Heart left ventricle (tissue), 16 donors: ENCODE results near the gene ETFB. TPM values are rescaled to one million over a fixed set of nuclear protein-coding genes. Genes with fewer than 3 reads are reported as not detected.

Experiments used
- ATAC-seq, 4 donors: fragments of 200-7000 bp; cut with Tn5 transposase; one replicate each; pipeline ENCODE4 v1.9.1; 2020 to 2022; ENCODE audit warnings: moderate library complexity in 4 of 4, mild to moderate bottlenecking in 3 of 4, moderate number of reproducible peaks in 1 of 4
- DNase-seq, 5 donors: peaks; one replicate each; pipeline ENCODE4 v3.0.0-alpha.2; 2020
- H3K27ac ChIP-seq, 12 donors: fragments of 200-600 bp; sonication (generic) in 4 of 12; one replicate each; pipeline versions ENCODE4 v1.5.0 to v1.8.0; 2016 to 2022; ENCODE audit warnings: mild to moderate bottlenecking in 2 of 12
- H3K27me3 ChIP-seq, 9 donors: fragments of 200-600 bp; sonication (generic) in 2 of 9; one replicate each; pipeline versions ENCODE4 v1.5.1 to v1.8.0; 2016 to 2022; ENCODE audit warnings: mild to moderate bottlenecking in 3 of 9
- H3K36me3 ChIP-seq, 9 donors: fragments of 200-600 bp; sonication (generic) in 2 of 9; one replicate each; pipeline versions ENCODE4 v1.5.0 to v1.8.0; 2018 to 2022; ENCODE audit warnings: mild to moderate bottlenecking in 2 of 9
- H3K4me1 ChIP-seq, 12 donors: fragments of 200-600 bp; sonication (generic) in 4 of 12; one replicate each; pipeline versions ENCODE4 v1.5.0 to v1.8.0; 2016 to 2022; ENCODE audit warnings: mild to moderate bottlenecking in 3 of 12
- H3K4me3 ChIP-seq, 12 donors: fragments of 200-600 bp; sonication (generic) in 4 of 12; one replicate each; pipeline versions ENCODE4 v1.5.0 to v1.8.0; 2017 to 2022; ENCODE audit warnings: mild to moderate bottlenecking in 9 of 12, moderate library complexity in 4 of 12
- H3K9me3 ChIP-seq, 12 donors: fragments of 200-600 bp; sonication (generic) in 4 of 12; one replicate each; pipeline versions ENCODE4 v1.5.0 to v1.8.0; 2016 to 2022; ENCODE audit warnings: mild to moderate bottlenecking in 1 of 12
- CTCF ChIP-seq, 12 donors: fragments of 200-600 bp; sonication (generic) in 4 of 12; IDR thresholded peaks; one replicate each; pipeline versions ENCODE4 v1.5.0 to v1.8.0; 2018 to 2022; ENCODE audit warnings: antibody characterized with exemption in 12 of 12, mild to moderate bottlenecking in 5 of 12
- POLR2A ChIP-seq, 2 donors: fragments of 450-650 bp; IDR thresholded peaks; one replicate each; pipeline ENCODE4 v1.6.1; 2017; ENCODE audit warnings: antibody characterized with exemption in 2 of 2, mild to moderate bottlenecking in 2 of 2, moderate library complexity in 2 of 2
- WGBS, 4 donors: extraction: QIAGEN DNeasy Blood & Tissue Kit in 2 of 4; methylation state at CpG; one replicate each; pipeline versions ENCODE4 v1.1.5 to v1.1.7; 2013 to 2018; 5-methylcytosine and 5-hydroxymethylcytosine counted together
- intact Hi-C, 10 donors: fragments of 100-400 bp; cut with DNase I; formaldehyde crosslinking; loops; one replicate each; pipeline versions ENCODE4 v1.11.1 to v1.14.2; 2022
- polyA plus RNA-seq, 2 donors: library from polyadenylated mRNA; stranded (reverse); fragments of 200-250 nt; gene quantifications; one replicate each; pipeline ENCODE4 v1.2.3, GENCODE V29; 2013
- total RNA-seq, 9 donors: library from RNA; depleted of rRNA in 2 of 9; stranded (reverse); fragments of >200 nt in 2 of 9; fragmentation: NEBNext Ultra II Directional in 3 of 9; extraction: Animal tissue kit (Norgen Biotek cat#: 25700) in 3 of 9; gene quantifications; one replicate each; pipeline versions ENCODE4 v1.1.0 to v1.2.4, GENCODE V29; 2016 to 2023
- donor health status: ischemic (EF 13 %, LVEDD 7.1; RV severe dilation, severe dysfunction).
- donor health status: healthy with polysubstance abuse.
- donor health status: DM: no; HTN: yes; CAD: no.
- donor health status: DM: no; HTN: no; CAD: no.
- donor health status: ischemic (EF 25% LVEDD 6.9; RV normal size, moderate dysfunction).
- donor health status: ischemic (EF 25% LVEDD 5.7; RV mildly dilated, moderate dysfunction).
- donor health status: healthy.
- donor health status: DM: yes; HTN: yes; CAD: no.
- donor health status: ischemic (EF 35%, LVEDD 5.7; RV mildly dilated, moderate dysfunction).
- donor health status: nonischemic (EF 11% LVEDD 7.7; RV severe dilation, severe dysfunction).
- donor health status: DM: yes; HTN: yes; CAD: no.
- donor health status: PGD.
- donor health status: ischemic (EF 29% LVEDD 5.4; RV normal size, mild dysfunction).
- donor health status: nonischemic (EF 23%, LVEDD 6.1; RV moderate dilation, normal function).

Gene ETFB
- total and polyA plus RNA-seq, 11 donors = 206 to 835 (median 301) TPM

- intact Hi-C loops = no loop called here
- 2 to 4% (median 2%) methylated on average over 10 to 62 of the region's 76 CpGs for WGBS, 4 donors
- no peaks in the 10 kb centered on the region for H3K36me3 ChIP-seq
- DNase-seq (no peak), ATAC-seq (no peak)
- H3K4me1 ChIP-seq = peaks cover 0 to 8% (median 0%) of the 10 kb centered on the region in 12 donors
- H3K4me3 ChIP-seq = no peak within 1 kb of the TSS
- H3K27me3 ChIP-seq = peaks cover 4 to 64% (median 31%) of the 10 kb centered on the region in 9 donors
- no peak within 1 kb of the TSS for H3K27ac ChIP-seq
- H3K9me3 ChIP-seq = peaks cover 0 to 18% (median 11%) of the 10 kb centered on the region in 12 donors
- no peak for TF ChIP-seq POLR2A (IDR thresholded peaks at IDR 0.05)
- TF ChIP-seq CTCF (IDR thresholded peaks at IDR 0.05) = no peak
These were observed 54.6 kb downstream of the ETFB start, which contains the start of gene IGLON5 for GRCh38 chr19:51311351-51312257. Gene IGLON5 (plus strand): TSS chr19:51311644. CDS start chr19:51311848, 204 bp downstream.

- Histone ChIP-seq H3K9me3 (peaks cover 0 to 48% (median 25%) of the 10 kb centered on the region in 12 donors), H3K27me3 (peaks cover 0 to 42% (median 20%) of the 10 kb centered on the region in 9 donors), H3K4me3 (no peak overlapping the region), H3K27ac (no peak overlapping the region), H3K4me1 (no peaks in the 10 kb centered on the region), H3K36me3 (no peaks in the 10 kb centered on the region)
- WGBS, 4 donors = 68 to 91% (median 78%) methylated on average over 3 of the region's 3 CpGs
- ATAC-seq (no peak), DNase-seq (no peak)
- intact Hi-C loops = no loop called here
- TF ChIP-seq POLR2A (IDR thresholded peaks at IDR 0.05) = no peak
- TF ChIP-seq CTCF (IDR thresholded peaks at IDR 0.05) = no peak
These were observed 60.7 kb downstream of the ETFB start for GRCh38 chr19:51305479-51305878.

GRCh38 chr19:51301266-51301665 lies 64.9 kb downstream of the ETFB start:
- Histone ChIP-seq H3K27me3 (peaks cover 0 to 24% (median 0%) of the 10 kb centered on the region in 9 donors), H3K27ac (no peak overlapping the region), H3K4me1 (no peaks in the 10 kb centered on the region), H3K4me3 (no peak overlapping the region), H3K36me3 (no peaks in the 10 kb centered on the region), H3K9me3 (peaks cover 0 to 33% (median 13%) of the 10 kb centered on the region in 12 donors)
- DNase-seq = no peak
- TF ChIP-seq CTCF (IDR thresholded peaks at IDR 0.05) (no peak), POLR2A (IDR thresholded peaks at IDR 0.05) (no peak)
- ATAC-seq = no peak
- intact Hi-C loops = no loop called here
- 68 to 76% (median 73%) methylated on average over 7 of the region's 7 CpGs for WGBS, 4 donors

- 64 to 78% (median 73%) methylated on average over 5 of the region's 5 CpGs for WGBS, 4 donors
These were observed 68.8 kb downstream of the ETFB start for GRCh38 chr19:51297406-51297805.

More at GRCh38 chr19:51297406-51297805, 68.8 kb downstream of the ETFB start:
- intact Hi-C loops = no loop called here
- ATAC-seq (no peak), DNase-seq (no peak)
- no peaks in the 10 kb centered on the region for H3K4me1 ChIP-seq
- peaks cover 0 to 55% (median 7%) of the 10 kb centered on the region in 9 donors for H3K27me3 ChIP-seq
- H3K36me3 ChIP-seq = no peaks in the 10 kb centered on the region
- H3K9me3 ChIP-seq = peaks cover 0 to 6% (median 0%) of the 10 kb centered on the region in 12 donors
- H3K4me3 ChIP-seq = no peak overlapping the region
- no peak for TF ChIP-seq CTCF (IDR thresholded peaks at IDR 0.05)
- no peak for TF ChIP-seq POLR2A (IDR thresholded peaks at IDR 0.05)
- no peak overlapping the region for H3K27ac ChIP-seq
